Measurements from ENCODE around the gene NKX2-1.

The NKX2-1 gene

DNA sequence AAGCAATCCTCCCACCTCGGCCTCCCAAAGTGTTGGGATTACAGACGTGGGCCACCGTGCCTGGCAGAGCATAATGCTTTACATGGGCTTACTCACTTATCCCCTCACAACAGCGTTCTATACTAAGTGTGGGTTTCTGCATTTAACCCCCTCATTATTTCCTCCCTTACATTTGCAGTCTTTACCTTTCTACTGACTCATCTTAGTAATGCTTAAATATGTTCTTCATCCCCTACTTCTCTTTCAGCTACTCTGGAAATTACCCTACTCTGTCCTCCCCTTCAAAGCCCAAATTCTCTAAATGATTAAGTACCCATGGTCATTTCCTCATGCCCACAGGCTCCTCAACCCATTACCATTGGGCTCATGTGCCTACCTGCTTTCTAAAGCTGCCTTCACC is 40.7 kb downstream of the NKX2-1 start:
- Histone ChIP-seq H3K27ac (ENCODE audit: extremely low read depth, low read depth, low read length) (no peak overlapping the region), H3K4me3 (ENCODE audit: low read depth, low read length) (no peak overlapping the region), H3K9me3 (ENCODE audit: control insufficient read depth, insufficient read depth, low read depth, low read length) (no peaks in the 10 kb centered on the region), H3K4me1 (ENCODE audit: control insufficient read depth, insufficient read depth, low read length) (no peaks in the 10 kb centered on the region), H3K36me3 (ENCODE audit: control insufficient read depth in 2 of 2, insufficient read depth in 1 of 2, low read length in 2 of 2) (no peaks in the 10 kb centered on the region)
- ChIA-PET CTCF (no interaction called here), POLR2A (no interaction called here)
- TF ChIP-seq ZNF626 (tag by site-specific recombination; IDR thresholded peaks at IDR 0.05) (no peak), KLF7 (tag by site-specific recombination; IDR thresholded peaks at IDR 0.05; ENCODE audit: borderline replicate concordance) (no peak), ZNF211 (tag by site-specific recombination; IDR thresholded peaks at IDR 0.05; ENCODE audit: low read depth) (no peak), ZFP69B (tag by site-specific recombination; IDR thresholded peaks at IDR 0.05) (no peak), ZNF549 (tag by site-specific recombination; IDR thresholded peaks at IDR 0.05) (no peak), ZNF558 (tag by site-specific recombination; IDR thresholded peaks at IDR 0.05) (no peak), ZNF202 (tag by site-specific recombination; IDR thresholded peaks at IDR 0.05; ENCODE audit: borderline replicate concordance) (no peak), ZNF571 (tag by site-specific recombination; IDR thresholded peaks at IDR 0.05) (no peak), GLIS1 (tag by site-specific recombination; IDR thresholded peaks at IDR 0.05) (no peak), ZNF677 (tag by site-specific recombination; IDR thresholded peaks at IDR 0.05) (no peak)
- TF ChIP-seq, protein P1, sequence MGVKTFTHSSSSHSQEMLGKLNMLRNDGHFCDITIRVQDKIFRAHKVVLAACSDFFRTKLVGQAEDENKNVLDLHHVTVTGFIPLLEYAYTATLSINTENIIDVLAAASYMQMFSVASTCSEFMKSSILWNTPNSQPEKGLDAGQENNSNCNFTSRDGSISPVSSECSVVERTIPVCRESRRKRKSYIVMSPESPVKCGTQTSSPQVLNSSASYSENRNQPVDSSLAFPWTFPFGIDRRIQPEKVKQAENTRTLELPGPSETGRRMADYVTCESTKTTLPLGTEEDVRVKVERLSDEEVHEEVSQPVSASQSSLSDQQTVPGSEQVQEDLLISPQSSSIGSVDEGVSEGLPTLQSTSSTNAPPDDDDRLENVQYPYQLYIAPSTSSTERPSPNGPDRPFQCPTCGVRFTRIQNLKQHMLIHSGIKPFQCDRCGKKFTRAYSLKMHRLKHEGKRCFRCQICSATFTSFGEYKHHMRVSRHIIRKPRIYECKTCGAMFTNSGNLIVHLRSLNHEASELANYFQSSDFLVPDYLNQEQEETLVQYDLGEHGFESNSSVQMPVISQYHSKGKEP (tag by site-specific recombination; IDR thresholded peaks at IDR 0.05): no peak
- TF ChIP-seq, protein P2, sequence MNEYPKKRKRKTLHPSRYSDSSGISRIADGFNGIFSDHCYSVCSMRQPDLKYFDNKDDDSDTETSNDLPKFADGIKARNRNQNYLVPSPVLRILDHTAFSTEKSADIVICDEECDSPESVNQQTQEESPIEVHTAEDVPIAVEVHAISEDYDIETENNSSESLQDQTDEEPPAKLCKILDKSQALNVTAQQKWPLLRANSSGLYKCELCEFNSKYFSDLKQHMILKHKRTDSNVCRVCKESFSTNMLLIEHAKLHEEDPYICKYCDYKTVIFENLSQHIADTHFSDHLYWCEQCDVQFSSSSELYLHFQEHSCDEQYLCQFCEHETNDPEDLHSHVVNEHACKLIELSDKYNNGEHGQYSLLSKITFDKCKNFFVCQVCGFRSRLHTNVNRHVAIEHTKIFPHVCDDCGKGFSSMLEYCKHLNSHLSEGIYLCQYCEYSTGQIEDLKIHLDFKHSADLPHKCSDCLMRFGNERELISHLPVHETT (tag by site-specific recombination; IDR thresholded peaks at IDR 0.05): no peak
- TF ChIP-seq, protein P3, sequence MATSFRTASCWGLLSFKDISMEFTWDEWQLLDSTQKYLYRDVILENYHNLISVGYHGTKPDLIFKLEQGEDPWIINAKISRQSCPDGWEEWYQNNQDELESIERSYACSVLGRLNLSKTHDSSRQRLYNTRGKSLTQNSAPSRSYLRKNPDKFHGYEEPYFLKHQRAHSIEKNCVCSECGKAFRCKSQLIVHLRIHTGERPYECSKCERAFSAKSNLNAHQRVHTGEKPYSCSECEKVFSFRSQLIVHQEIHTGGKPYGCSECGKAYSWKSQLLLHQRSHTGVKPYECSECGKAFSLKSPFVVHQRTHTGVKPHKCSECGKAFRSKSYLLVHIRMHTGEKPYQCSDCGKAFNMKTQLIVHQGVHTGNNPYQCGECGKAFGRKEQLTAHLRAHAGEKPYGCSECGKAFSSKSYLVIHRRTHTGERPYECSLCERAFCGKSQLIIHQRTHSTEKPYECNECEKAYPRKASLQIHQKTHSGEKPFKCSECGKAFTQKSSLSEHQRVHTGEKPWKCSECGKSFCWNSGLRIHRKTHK (tag by site-specific recombination; IDR thresholded peaks at IDR 0.05): no peak
- TF ChIP-seq, protein P4, sequence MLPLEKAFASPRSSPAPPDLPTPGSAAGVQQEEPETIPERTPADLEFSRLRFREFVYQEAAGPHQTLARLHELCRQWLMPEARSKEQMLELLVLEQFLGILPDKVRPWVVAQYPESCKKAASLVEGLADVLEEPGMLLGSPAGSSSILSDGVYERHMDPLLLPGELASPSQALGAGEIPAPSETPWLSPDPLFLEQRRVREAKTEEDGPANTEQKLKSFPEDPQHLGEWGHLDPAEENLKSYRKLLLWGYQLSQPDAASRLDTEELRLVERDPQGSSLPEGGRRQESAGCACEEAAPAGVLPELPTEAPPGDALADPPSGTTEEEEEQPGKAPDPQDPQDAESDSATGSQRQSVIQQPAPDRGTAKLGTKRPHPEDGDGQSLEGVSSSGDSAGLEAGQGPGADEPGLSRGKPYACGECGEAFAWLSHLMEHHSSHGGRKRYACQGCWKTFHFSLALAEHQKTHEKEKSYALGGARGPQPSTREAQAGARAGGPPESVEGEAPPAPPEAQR (tag by site-specific recombination; IDR thresholded peaks at IDR 0.05): no peak
- TF ChIP-seq, protein P5, sequence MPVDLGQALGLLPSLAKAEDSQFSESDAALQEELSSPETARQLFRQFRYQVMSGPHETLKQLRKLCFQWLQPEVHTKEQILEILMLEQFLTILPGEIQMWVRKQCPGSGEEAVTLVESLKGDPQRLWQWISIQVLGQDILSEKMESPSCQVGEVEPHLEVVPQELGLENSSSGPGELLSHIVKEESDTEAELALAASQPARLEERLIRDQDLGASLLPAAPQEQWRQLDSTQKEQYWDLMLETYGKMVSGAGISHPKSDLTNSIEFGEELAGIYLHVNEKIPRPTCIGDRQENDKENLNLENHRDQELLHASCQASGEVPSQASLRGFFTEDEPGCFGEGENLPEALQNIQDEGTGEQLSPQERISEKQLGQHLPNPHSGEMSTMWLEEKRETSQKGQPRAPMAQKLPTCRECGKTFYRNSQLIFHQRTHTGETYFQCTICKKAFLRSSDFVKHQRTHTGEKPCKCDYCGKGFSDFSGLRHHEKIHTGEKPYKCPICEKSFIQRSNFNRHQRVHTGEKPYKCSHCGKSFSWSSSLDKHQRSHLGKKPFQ (tag by site-specific recombination; IDR thresholded peaks at IDR 0.05): no peak

DNA sequence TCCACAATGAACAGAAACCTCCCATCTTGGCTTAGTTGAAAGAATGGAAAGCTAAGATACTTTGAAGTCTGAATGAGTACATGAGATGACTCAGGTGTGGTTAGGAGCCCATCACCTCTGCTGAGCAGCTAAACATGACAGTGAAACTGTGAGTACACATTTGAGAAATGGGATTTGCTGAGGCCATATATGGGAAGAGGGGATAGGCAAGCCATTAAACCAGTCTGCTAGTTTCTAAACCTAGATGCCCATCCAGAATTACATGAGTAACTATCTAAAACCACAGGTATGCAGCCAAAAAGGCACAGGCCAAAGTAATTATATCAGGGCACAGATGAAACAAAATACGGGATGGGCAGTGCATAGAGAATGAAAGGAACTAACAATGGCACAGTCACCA is 41.2 kb downstream of the NKX2-1 start:
- Histone ChIP-seq H3K4me1 (ENCODE audit: control insufficient read depth, insufficient read depth, low read length) (no peaks in the 10 kb centered on the region), H3K27ac (ENCODE audit: extremely low read depth, low read depth, low read length) (no peak overlapping the region), H3K9me3 (ENCODE audit: control insufficient read depth, insufficient read depth, low read depth, low read length) (no peaks in the 10 kb centered on the region), H3K4me3 (ENCODE audit: low read depth, low read length) (no peak overlapping the region), H3K36me3 (ENCODE audit: control insufficient read depth in 2 of 2, insufficient read depth in 1 of 2, low read length in 2 of 2) (no peaks in the 10 kb centered on the region)
- CTCF ChIA-PET: no interaction called here
- POLR2A ChIA-PET: no interaction called here
- TF ChIP-seq ZNF174 (tag by site-specific recombination; IDR thresholded peaks at IDR 0.05) (no peak), ZSCAN16 (tag by site-specific recombination; IDR thresholded peaks at IDR 0.05) (no peak), ZNF623 (tag by site-specific recombination; IDR thresholded peaks at IDR 0.05) (no peak), FEZF1 (tag by site-specific recombination; IDR thresholded peaks at IDR 0.05) (no peak)
- TF ChIP-seq, protein P6, sequence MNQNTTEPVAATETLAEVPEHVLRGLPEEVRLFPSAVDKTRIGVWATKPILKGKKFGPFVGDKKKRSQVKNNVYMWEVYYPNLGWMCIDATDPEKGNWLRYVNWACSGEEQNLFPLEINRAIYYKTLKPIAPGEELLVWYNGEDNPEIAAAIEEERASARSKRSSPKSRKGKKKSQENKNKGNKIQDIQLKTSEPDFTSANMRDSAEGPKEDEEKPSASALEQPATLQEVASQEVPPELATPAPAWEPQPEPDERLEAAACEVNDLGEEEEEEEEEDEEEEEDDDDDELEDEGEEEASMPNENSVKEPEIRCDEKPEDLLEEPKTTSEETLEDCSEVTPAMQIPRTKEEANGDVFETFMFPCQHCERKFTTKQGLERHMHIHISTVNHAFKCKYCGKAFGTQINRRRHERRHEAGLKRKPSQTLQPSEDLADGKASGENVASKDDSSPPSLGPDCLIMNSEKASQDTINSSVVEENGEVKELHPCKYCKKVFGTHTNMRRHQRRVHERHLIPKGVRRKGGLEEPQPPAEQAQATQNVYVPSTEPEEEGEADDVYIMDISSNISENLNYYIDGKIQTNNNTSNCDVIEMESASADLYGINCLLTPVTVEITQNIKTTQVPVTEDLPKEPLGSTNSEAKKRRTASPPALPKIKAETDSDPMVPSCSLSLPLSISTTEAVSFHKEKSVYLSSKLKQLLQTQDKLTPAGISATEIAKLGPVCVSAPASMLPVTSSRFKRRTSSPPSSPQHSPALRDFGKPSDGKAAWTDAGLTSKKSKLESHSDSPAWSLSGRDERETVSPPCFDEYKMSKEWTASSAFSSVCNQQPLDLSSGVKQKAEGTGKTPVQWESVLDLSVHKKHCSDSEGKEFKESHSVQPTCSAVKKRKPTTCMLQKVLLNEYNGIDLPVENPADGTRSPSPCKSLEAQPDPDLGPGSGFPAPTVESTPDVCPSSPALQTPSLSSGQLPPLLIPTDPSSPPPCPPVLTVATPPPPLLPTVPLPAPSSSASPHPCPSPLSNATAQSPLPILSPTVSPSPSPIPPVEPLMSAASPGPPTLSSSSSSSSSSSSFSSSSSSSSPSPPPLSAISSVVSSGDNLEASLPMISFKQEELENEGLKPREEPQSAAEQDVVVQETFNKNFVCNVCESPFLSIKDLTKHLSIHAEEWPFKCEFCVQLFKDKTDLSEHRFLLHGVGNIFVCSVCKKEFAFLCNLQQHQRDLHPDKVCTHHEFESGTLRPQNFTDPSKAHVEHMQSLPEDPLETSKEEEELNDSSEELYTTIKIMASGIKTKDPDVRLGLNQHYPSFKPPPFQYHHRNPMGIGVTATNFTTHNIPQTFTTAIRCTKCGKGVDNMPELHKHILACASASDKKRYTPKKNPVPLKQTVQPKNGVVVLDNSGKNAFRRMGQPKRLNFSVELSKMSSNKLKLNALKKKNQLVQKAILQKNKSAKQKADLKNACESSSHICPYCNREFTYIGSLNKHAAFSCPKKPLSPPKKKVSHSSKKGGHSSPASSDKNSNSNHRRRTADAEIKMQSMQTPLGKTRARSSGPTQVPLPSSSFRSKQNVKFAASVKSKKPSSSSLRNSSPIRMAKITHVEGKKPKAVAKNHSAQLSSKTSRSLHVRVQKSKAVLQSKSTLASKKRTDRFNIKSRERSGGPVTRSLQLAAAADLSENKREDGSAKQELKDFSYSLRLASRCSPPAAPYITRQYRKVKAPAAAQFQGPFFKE (tag by site-specific recombination; IDR thresholded peaks at IDR 0.05; ENCODE audit: borderline replicate concordance): no peak
